H1 (cell line): Measurements from ENCODE around the gene MBNL1. TPM values are rescaled to one million over a fixed set of nuclear protein-coding genes. Genes with fewer than 3 reads are reported as not detected.

Experiments used
- CTCF ChIA-PET: fragments of 300-600 bp; sonication (Branson Sonifier 250); formaldehyde crosslinking; loops from one replicate; lab custom pipeline; 2021; ENCODE audit not compliant: partially characterized antibody; lab: Charles Lee
- POLR2A ChIA-PET: fragments of 300-600 bp; sonication (Branson Sonifier 250); formaldehyde crosslinking; loops from one replicate; lab custom pipeline; 2021; ENCODE audit warnings: inconsistent platforms; ENCODE audit not compliant: partially characterized antibody; lab: Charles Lee
- DNase-seq, 2 experiments: peaks; one replicate each; pipeline versions ENCODE4 v3.0.0 to v3.0.0-alpha.2; 2010 to 2022; ENCODE audit warnings: low spot score in 2 of 2, low read depth in 1 of 2, mixed read lengths in 1 of 2
- FAIRE-seq: peaks from 2 replicates; lab custom pipeline; 2011; peaks lifted over from hg19 to GRCh38; lab: Jason Lieb, UNC
- H2AFZ ChIP-seq: 2 replicates; pipeline ENCODE4 v1.8.1; 2012; ENCODE audit warnings: low read length, inconsistent platforms
- H2AK5ac ChIP-seq: 2 replicates; pipeline ENCODE4 v1.6.1; 2013; ENCODE audit warnings: low read depth, low read length
- H2BK120ac ChIP-seq: replicated peaks from 2 replicates; pipeline ENCODE3; 2013; ENCODE audit warnings: low read depth, low read length, inconsistent platforms
- H2BK12ac ChIP-seq: 2 replicates; pipeline ENCODE4 v1.6.1; 2013; ENCODE audit warnings: low read depth, low read length
- H2BK15ac ChIP-seq: 2 replicates; pipeline ENCODE4 v1.6.1; 2013; ENCODE audit warnings: low read length
- H2BK20ac ChIP-seq: 2 replicates; pipeline ENCODE4 v1.6.1; 2013; ENCODE audit warnings: low read length
- H2BK5ac ChIP-seq: 2 replicates; pipeline ENCODE4 v1.6.1; 2013; ENCODE audit warnings: low read depth, low read length
- H3K14ac ChIP-seq: 2 replicates; pipeline ENCODE4 v1.6.1; 2013; ENCODE audit warnings: inconsistent platforms; ENCODE audit not compliant: insufficient read length
- H3K18ac ChIP-seq: 2 replicates; pipeline ENCODE4 v1.6.1; 2013; ENCODE audit warnings: low read length; ENCODE audit errors: extremely low read depth
- H3K23ac ChIP-seq: 2 replicates; pipeline ENCODE4 v1.6.1; 2013; ENCODE audit warnings: inconsistent platforms; ENCODE audit not compliant: insufficient read length
- H3K23me2 ChIP-seq: 2 replicates; pipeline ENCODE4 v1.6.1; 2013; ENCODE audit warnings: low read depth, low read length
- H3K27ac ChIP-seq: 2 replicates; pipeline ENCODE4 v1.6.1; 2011; ENCODE audit warnings: low read depth, low read length, inconsistent platforms
- H3K27me3 ChIP-seq, 4 experiments: replicated peaks in 1 of 4; 1 replicate in 1 of 4; 2 replicates in 3 of 4; pipeline versions ENCODE4 v1.6.1 to v1.8.1; 2011 to 2013; ENCODE audit warnings: low read length in 3 of 4, mild to moderate bottlenecking in 3 of 4, inconsistent platforms in 2 of 4, mixed read lengths in 2 of 4, moderate library complexity in 1 of 4; ENCODE audit not compliant: control insufficient read depth in 3 of 4, insufficient read depth in 3 of 4; ENCODE audit errors: extremely low read depth in 1 of 4
- H3K36me3 ChIP-seq, 4 experiments: 2 replicates each; pipeline versions ENCODE4 v1.6.1 to v1.8.1; 2011 to 2013; ENCODE audit warnings: mild to moderate bottlenecking in 4 of 4, low read length in 3 of 4, moderate library complexity in 2 of 4, control low read depth in 1 of 4, inconsistent platforms in 1 of 4; ENCODE audit not compliant: insufficient read depth in 4 of 4, control insufficient read depth in 2 of 4
- H3K4ac ChIP-seq: replicated peaks from 2 replicates; pipeline ENCODE3; 2013; ENCODE audit warnings: low read length, low read depth, mixed read lengths, inconsistent platforms; ENCODE audit not compliant: insufficient read length
- H3K4me1 ChIP-seq, 4 experiments: replicated peaks in 1 of 4; 1 replicate in 1 of 4; 2 replicates in 3 of 4; pipeline versions ENCODE4 v1.6.1 to v1.8.1; 2011 to 2013; ENCODE audit warnings: low read length in 3 of 4, inconsistent platforms in 2 of 4, mixed read lengths in 1 of 4; ENCODE audit not compliant: insufficient read depth in 4 of 4, control insufficient read depth in 3 of 4
- H3K4me2 ChIP-seq, 2 experiments: 2 replicates each; pipeline versions ENCODE4 v1.6.1 to v1.8.1; 2011 to 2013; ENCODE audit warnings: low read depth in 2 of 2, low read length in 2 of 2, control low read depth in 1 of 2, inconsistent platforms in 1 of 2, mild to moderate bottlenecking in 1 of 2; ENCODE audit not compliant: insufficient read depth in 1 of 2
- H3K4me3 ChIP-seq, 4 experiments: fragments of 200-600, 300-600 bp in 1 of 4; sonication (generic), shearing (Covaris generic), sonication (Bioruptor Twin) in 1 of 4; 2 replicates each; pipeline versions ENCODE4 v1.5.1 to v1.8.1; 2011 to 2016; ENCODE audit warnings: low read length in 4 of 4, low read depth in 3 of 4, control low read depth in 2 of 4, inconsistent platforms in 2 of 4, mild to moderate bottlenecking in 2 of 4, mixed read lengths in 1 of 4, moderate library complexity in 1 of 4; ENCODE audit not compliant: insufficient read depth in 2 of 4; ENCODE audit errors: extremely low read depth in 1 of 4
- H3K56ac ChIP-seq: replicated peaks from 2 replicates; pipeline ENCODE3; 2013; ENCODE audit warnings: low read depth, mild to moderate bottlenecking, mixed read lengths, low read length, inconsistent platforms; ENCODE audit not compliant: insufficient read length
- H3K79me1 ChIP-seq: 2 replicates; pipeline ENCODE4 v1.6.1; 2013; ENCODE audit warnings: low read depth, low read length, control low read depth
- H3K79me2 ChIP-seq, 2 experiments: 2 replicates each; pipeline versions ENCODE4 v1.6.1 to v1.8.1; 2012 to 2013; ENCODE audit warnings: low read length in 2 of 2, mild to moderate bottlenecking in 2 of 2, inconsistent platforms in 1 of 2; ENCODE audit not compliant: insufficient read depth in 2 of 2, control insufficient read depth in 1 of 2
- H3K9ac ChIP-seq, 4 experiments: replicated peaks in 1 of 4; 1 replicate in 1 of 4; 2 replicates in 3 of 4; pipeline versions ENCODE4 v1.6.1 to v1.8.1; 2011 to 2013; ENCODE audit warnings: low read depth in 3 of 4, low read length in 3 of 4, control low read depth in 2 of 4, mild to moderate bottlenecking in 2 of 4, moderate library complexity in 2 of 4, inconsistent platforms in 1 of 4; ENCODE audit errors: extremely low read depth in 1 of 4
- H3K9me3 ChIP-seq, 2 experiments: 2 replicates each; pipeline versions ENCODE4 v1.6.1 to v1.8.1; 2012 to 2013; ENCODE audit warnings: mild to moderate bottlenecking in 2 of 2, moderate library complexity in 2 of 2, control low read depth in 1 of 2, inconsistent platforms in 1 of 2, low read depth in 1 of 2, low read length in 1 of 2, mixed read lengths in 1 of 2; ENCODE audit not compliant: insufficient read depth in 2 of 2
- H4K20me1 ChIP-seq, 2 experiments: replicated peaks in 1 of 2; 2 replicates each; pipeline versions ENCODE3 to v1.8.1; 2011 to 2013; ENCODE audit warnings: inconsistent platforms in 2 of 2, low read length in 2 of 2, mild to moderate bottlenecking in 1 of 2; ENCODE audit not compliant: insufficient read depth in 2 of 2, control insufficient read depth in 1 of 2
- H4K5ac ChIP-seq: 2 replicates; pipeline ENCODE4 v1.6.1; 2013; ENCODE audit warnings: low read length, low read depth, mixed read lengths, inconsistent platforms; ENCODE audit not compliant: insufficient read length
- H4K8ac ChIP-seq: 2 replicates; pipeline ENCODE4 v1.8.0; 2013; ENCODE audit warnings: mild to moderate bottlenecking, moderate library complexity, low read length, inconsistent platforms; ENCODE audit not compliant: insufficient read depth; ENCODE audit errors: extremely low read depth
- H4K91ac ChIP-seq: replicated peaks from 2 replicates; pipeline ENCODE3; 2013; ENCODE audit warnings: low read length, mixed read lengths, inconsistent platforms; ENCODE audit not compliant: insufficient read length
- BRCA1 ChIP-seq: IDR thresholded peaks from 2 replicates; pipeline ENCODE4 v1.6.1; 2012; ENCODE audit warnings: low read depth, low read length, improper control_type of control experiment
- CHD2 ChIP-seq: IDR thresholded peaks from 2 replicates; pipeline ENCODE4 v1.6.1; 2012; ENCODE audit warnings: low read length, improper control_type of control experiment
- CREB1 ChIP-seq: IDR thresholded peaks from 2 replicates; pipeline ENCODE4 v1.6.1; 2012; ENCODE audit warnings: inconsistent platforms
- CTBP2 ChIP-seq: IDR thresholded peaks from 2 replicates; pipeline ENCODE4 v1.7.0; 2011; ENCODE audit warnings: borderline replicate concordance, mild to moderate bottlenecking, moderate library complexity, mixed read lengths, low read length; ENCODE audit not compliant: insufficient read depth, insufficient read length
- POU5F1 ChIP-seq: IDR thresholded peaks from 2 replicates; pipeline ENCODE4 v1.6.1; 2011; ENCODE audit warnings: low read depth, mild to moderate bottlenecking, low read length, moderate library complexity
- RXRA ChIP-seq: IDR thresholded peaks from 2 replicates; pipeline ENCODE4 v1.6.1; 2011; ENCODE audit warnings: low read depth, mild to moderate bottlenecking, low read length, moderate library complexity; ENCODE audit not compliant: insufficient read depth
- SAP30 ChIP-seq: fragments of 300-600 bp; sonication (generic); IDR thresholded peaks from 2 replicates; pipeline ENCODE4 v1.7.1; 2012; ENCODE audit warnings: low read length, moderate library complexity, mild to moderate bottlenecking, inconsistent platforms; ENCODE audit not compliant: insufficient read depth, insufficient replicate concordance
- TEAD4 ChIP-seq: IDR thresholded peaks from 2 replicates; pipeline ENCODE4 v1.6.1; 2012; ENCODE audit warnings: low read depth, low read length, inconsistent platforms, mixed read lengths
- WGBS, 2 experiments: shearing (Covaris generic) in 1 of 2; methylation state at CpG; one replicate each; pipeline versions ENCODE4 v1.1.6 to v1.1.7; 2013 to 2015; ENCODE audit warnings: low lambda C conversion rate in 2 of 2, mixed read lengths in 2 of 2, inconsistent platforms in 1 of 2, low coverage in 1 of 2, missing lambda C conversion rate in 1 of 2; ENCODE audit not compliant: insufficient replicate concordance in 2 of 2, insufficient coverage in 1 of 2, insufficient read length in 1 of 2; ENCODE audit errors: extremely low coverage in 1 of 2, missing lambda C conversion rate in 1 of 2; 5-methylcytosine and 5-hydroxymethylcytosine counted together
- polyA plus RNA-seq, 7 experiments: library from polyadenylated mRNA; depleted of rRNA in 3 of 7; stranded (reverse) in 5 of 7; unstranded in 2 of 7; fragments of >200 nt in 5 of 7; fragments of 200-250 nt in 2 of 7; gene quantifications; 1 replicate in 5 of 7; 2 replicates in 1 of 7; 4 replicates in 1 of 7; pipeline versions ENCODE4 v1.2.1 to v1.2.3, GENCODE V29; 2011 to 2013; ENCODE audit warnings: missing spikeins in 2 of 7, mixed read lengths in 2 of 7
- total RNA-seq: library from RNA; stranded (reverse); fragmentation: NEBNext Ultra II Directional; extraction: Animal tissue kit (Norgen Biotek cat#: 25700); gene quantifications from 2 replicates; pipeline ENCODE4 v1.2.1, GENCODE V29; 2021

The MBNL1 gene
- total and polyA plus RNA-seq, 2 of the 8 experiments (the other 6 are each of a cell fraction or from before 2014, with no cell fraction given): 5.0 to 16.4 TPM

GRCh38 chr3:152254041-152254440, 14.7 kb upstream of the MBNL1 start:
- no peak for DNase-seq
- Histone ChIP-seq H3K27me3 (no peaks in the 10 kb centered on the region), H3K4me2 (no peak overlapping the region)

More at GRCh38 chr3:152254041-152254440, 14.7 kb upstream of the MBNL1 start:
- Histone ChIP-seq H3K4me3 (no peak overlapping the region), H3K36me3 (no peaks in the 10 kb centered on the region), H4K20me1 (no peaks in the 10 kb centered on the region), H3K27ac (no peak overlapping the region), H2BK20ac (no peak overlapping the region), H3K14ac (no peak overlapping the region), H2AK5ac (no peak overlapping the region), H3K9me3 (no peaks in the 10 kb centered on the region), H2BK5ac (no peak overlapping the region)
- no peak for FAIRE-seq
- CTCF ChIA-PET: interaction anchor here (0.6 to 1.0 kb wide), 2 partner anchors 172 to 584 kb away, joined by 3 to 4 read pairs; no protein-coding TSS in a partner anchor
- no peak for TF ChIP-seq CREB1
- no peak for TF ChIP-seq CTBP2
- no peak for TF ChIP-seq CHD2
- TF ChIP-seq BRCA1: no peak
- no peak for TF ChIP-seq SAP30
- no peak for TF ChIP-seq POU5F1
- TF ChIP-seq RXRA: no peak
- TF ChIP-seq TEAD4: no peak
- TF ChIP-seq, all 59 proteins: peak for 0
- Histone ChIP-seq H3K23ac (no peak overlapping the region), H3K79me2 (no peaks in the 10 kb centered on the region), H2AFZ (no peak overlapping the region), H4K5ac (no peak overlapping the region), H2BK15ac (no peak overlapping the region), H3K79me1 (no peaks in the 10 kb centered on the region), H4K8ac (no peak overlapping the region), H2BK12ac (no peak overlapping the region), H3K18ac (no peak overlapping the region), H4K91ac (no peak overlapping the region), H2BK120ac (no peak overlapping the region), H3K4me1 (no peaks in the 10 kb centered on the region), H3K23me2 (no peaks in the 10 kb centered on the region), H3K9ac (no peak overlapping the region), H3K56ac (no peak overlapping the region), H3K4ac (no peak overlapping the region)
- 92% methylated on average over 2 of the region's 2 CpGs; no CpG with 5 or more reads in 1 of the 2 experiments for WGBS, 2 experiments
- POLR2A ChIA-PET: no interaction called here
